Measurements from ENCODE around the gene ZNF384. TPM values are rescaled to one million over a fixed set of nuclear protein-coding genes. Genes with fewer than 3 reads are reported as not detected.
A peak's percentile ranks its signal among the peaks of the same experiment; 100 is the strongest.

The ZNF384 gene
- total and polyA plus RNA-seq, 5 donors from 2014 or later: 13.4 to 68.3 (median 19.8) TPM

DNA sequence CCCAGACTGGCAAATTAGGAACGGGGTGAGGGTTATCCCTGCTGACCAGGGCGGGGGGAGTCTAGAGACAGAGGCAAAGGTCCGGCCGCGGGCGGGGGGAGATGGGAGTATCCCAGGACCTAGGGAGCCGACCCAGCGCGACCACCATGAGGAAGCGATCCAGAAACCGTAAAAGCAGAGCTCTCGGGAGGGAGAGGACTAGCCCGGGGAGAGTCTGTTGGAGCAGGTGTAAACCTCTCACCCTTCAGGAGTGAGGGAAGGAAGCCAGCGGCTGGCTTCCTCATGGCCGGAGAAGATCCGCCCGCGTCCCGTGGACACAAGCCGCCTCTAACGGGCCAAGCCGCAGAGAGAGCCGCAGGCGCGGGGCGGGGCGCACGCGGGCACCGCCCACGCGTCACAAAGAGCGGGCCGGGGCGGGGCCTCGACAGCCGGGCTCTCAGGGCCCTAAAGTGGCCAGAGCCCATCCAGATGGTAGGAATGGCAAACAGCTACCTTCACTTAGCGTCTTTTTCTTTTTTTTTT, 42.0 kb downstream of the ZNF384 start, which contains the start of gene ACRBP:
Gene ACRBP, minus strand, starts transcription at position 350 of the 522 bp plus-strand sequence. Its CDS starts 66 bp downstream, at position 284.
- Mint-ChIP-seq H3K36me3 (peaks cover 38% of the 10 kb centered on the region), H3K9me3 (peaks cover 0 to 17% (median 3%) of the 10 kb centered on the region in 7 donors), H3K27ac (peak within 1 kb of the TSS in 2 of 3 donors; percentile 8 to 74), H3K4me3 (peak within 1 kb of the TSS in 3 of 4 donors; percentile 56 to 62 (median 57)), H3K4me1 (peaks cover 0 to 18% (median 4%) of the 10 kb centered on the region in 4 donors), H3K27me3 (no peaks in the 10 kb centered on the region)
- DNase-seq: peak in 2 of 3 donors; percentile 12 to 45
- Histone ChIP-seq H3K9me3 (ENCODE audit: control insufficient read depth in 2 of 2, low read length in 2 of 2) (peaks cover 12 to 14% of the 10 kb centered on the region in 2 experiments), H3K4me3 (ENCODE audit: low read depth, low read length) (no peak within 1 kb of the TSS), H3K36me3 (ENCODE audit: control insufficient read depth, insufficient read depth, low read length) (peaks cover 18% of the 10 kb centered on the region), H3K27ac (ENCODE audit: insufficient read depth, low read length, poor library complexity, severe bottlenecking) (no peak within 1 kb of the TSS), H3K27me3 (ENCODE audit: control insufficient read depth, insufficient read depth, low read length) (no peaks in the 10 kb centered on the region), H3K4me1 (ENCODE audit: control insufficient read depth, insufficient read depth, low read length, poor library complexity, severe bottlenecking) (peaks cover 8% of the 10 kb centered on the region)
- ATAC-seq (ENCODE audit: low read depth in 2 of 2): peak; percentile 55 to 56

DNA sequence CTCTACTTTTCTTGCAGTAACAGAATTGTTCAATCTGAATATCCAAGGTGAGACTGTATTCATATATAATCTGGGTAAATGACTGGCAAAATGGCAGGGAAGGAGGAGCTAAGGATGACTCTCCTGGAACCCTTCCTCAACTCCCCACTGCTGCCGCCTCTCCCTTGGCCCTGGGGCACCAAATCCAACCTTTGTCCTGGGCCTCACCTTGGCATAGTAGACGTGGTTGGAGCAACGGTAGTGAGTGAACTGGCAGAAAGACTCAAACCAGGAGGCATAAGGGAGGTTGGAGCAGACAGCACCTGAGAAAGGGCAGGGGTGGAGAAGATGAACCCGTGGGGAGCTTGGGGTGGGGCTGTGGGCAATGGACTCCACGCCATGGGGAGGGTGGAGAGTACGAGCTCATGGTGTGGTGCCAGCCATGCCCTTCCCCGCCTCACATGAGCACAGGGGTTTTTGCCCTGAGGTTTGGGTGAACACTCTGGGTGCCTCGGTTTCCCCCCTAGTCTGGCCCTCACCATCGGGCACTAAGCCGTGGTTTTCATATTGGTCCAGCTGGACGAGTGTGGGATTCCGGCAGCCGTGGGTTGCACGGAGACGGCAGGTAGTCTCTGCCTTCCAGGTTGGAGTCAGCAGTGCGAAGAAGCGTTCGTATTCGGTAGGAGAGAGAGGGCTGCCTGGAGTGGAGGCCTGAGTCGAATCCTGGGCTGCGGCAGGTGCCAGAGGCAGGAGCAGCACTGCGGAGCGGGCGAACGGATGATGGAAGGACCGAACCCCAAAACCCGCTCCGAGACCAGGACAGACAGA, 42.7 kb downstream of the ZNF384 start:
- Mint-ChIP-seq H3K9me3 (peaks cover 0 to 17% (median 3%) of the 10 kb centered on the region in 7 donors), H3K27ac (peak overlapping the region in 1 of 3 donors; percentile 8)
- no peak for ATAC-seq (ENCODE audit: low read depth in 2 of 2)

DNA sequence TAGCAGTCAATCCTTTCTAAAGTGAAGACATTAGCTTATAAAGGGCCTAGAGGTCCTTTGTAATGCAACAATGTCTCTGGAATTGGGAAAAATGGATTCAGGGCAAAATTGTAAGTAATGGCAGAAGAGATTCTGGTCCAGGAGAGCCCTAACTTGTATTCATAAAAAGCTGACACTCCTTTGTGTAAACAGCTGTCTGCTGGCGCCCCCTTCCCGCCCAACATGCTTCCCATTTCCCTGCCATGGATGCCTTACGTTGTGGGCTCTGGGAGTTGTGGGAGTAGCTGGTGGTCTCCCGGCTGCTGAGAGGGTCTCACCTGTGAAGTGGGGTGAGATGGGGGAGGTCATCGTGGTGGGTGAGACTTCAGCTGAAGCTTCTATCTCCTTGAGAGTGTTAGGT, 44.3 kb downstream of the ZNF384 start:
- peaks cover 0 to 17% (median 3%) of the 10 kb centered on the region in 7 donors for H3K9me3 Mint-ChIP-seq
- no peaks in the 10 kb centered on the region for H3K36me3 ChIP-seq (ENCODE audit: control insufficient read depth, insufficient read depth, low read length)
- peaks cover 12 to 14% of the 10 kb centered on the region in 2 experiments for H3K9me3 ChIP-seq (ENCODE audit: control insufficient read depth in 2 of 2, low read length in 2 of 2)
- no peaks in the 10 kb centered on the region for H3K27me3 Mint-ChIP-seq
- H3K27ac ChIP-seq (ENCODE audit: insufficient read depth, low read length, poor library complexity, severe bottlenecking): no peak overlapping the region
- DNase-seq (no peak), ATAC-seq (ENCODE audit: low read depth in 2 of 2) (no peak)
- no peak overlapping the region for H3K4me3 ChIP-seq (ENCODE audit: low read depth, low read length)
- peaks cover 0 to 17% (median 5%) of the 10 kb centered on the region in 4 donors for H3K4me1 Mint-ChIP-seq
- H3K27ac Mint-ChIP-seq: no peak overlapping the region
- no peak overlapping the region for H3K4me3 Mint-ChIP-seq
- no peaks in the 10 kb centered on the region for H3K27me3 ChIP-seq (ENCODE audit: control insufficient read depth, insufficient read depth, low read length)
- peaks cover 31% of the 10 kb centered on the region for H3K36me3 Mint-ChIP-seq
- H3K4me1 ChIP-seq (ENCODE audit: control insufficient read depth, insufficient read depth, low read length, poor library complexity, severe bottlenecking): peaks cover 8% of the 10 kb centered on the region

More for the DNA sequence above, 42.7 kb downstream of the ZNF384 start:
- Histone ChIP-seq H3K4me3 (ENCODE audit: low read depth, low read length) (no peak overlapping the region), H3K36me3 (ENCODE audit: control insufficient read depth, insufficient read depth, low read length) (peaks cover 15% of the 10 kb centered on the region), H3K27ac (ENCODE audit: insufficient read depth, low read length, poor library complexity, severe bottlenecking) (no peak overlapping the region), H3K27me3 (ENCODE audit: control insufficient read depth, insufficient read depth, low read length) (no peaks in the 10 kb centered on the region), H3K9me3 (ENCODE audit: control insufficient read depth in 2 of 2, low read length in 2 of 2) (peaks cover 12 to 14% of the 10 kb centered on the region in 2 experiments), H3K4me1 (ENCODE audit: control insufficient read depth, insufficient read depth, low read length, poor library complexity, severe bottlenecking) (peaks cover 8% of the 10 kb centered on the region)
- no peaks in the 10 kb centered on the region for H3K27me3 Mint-ChIP-seq
- peaks cover 0 to 17% (median 4%) of the 10 kb centered on the region in 4 donors for H3K4me1 Mint-ChIP-seq
- peaks cover 35% of the 10 kb centered on the region for H3K36me3 Mint-ChIP-seq
- peak overlapping the region in 3 of 4 donors; percentile 56 to 62 (median 57) for H3K4me3 Mint-ChIP-seq
- no peak for DNase-seq

DNA sequence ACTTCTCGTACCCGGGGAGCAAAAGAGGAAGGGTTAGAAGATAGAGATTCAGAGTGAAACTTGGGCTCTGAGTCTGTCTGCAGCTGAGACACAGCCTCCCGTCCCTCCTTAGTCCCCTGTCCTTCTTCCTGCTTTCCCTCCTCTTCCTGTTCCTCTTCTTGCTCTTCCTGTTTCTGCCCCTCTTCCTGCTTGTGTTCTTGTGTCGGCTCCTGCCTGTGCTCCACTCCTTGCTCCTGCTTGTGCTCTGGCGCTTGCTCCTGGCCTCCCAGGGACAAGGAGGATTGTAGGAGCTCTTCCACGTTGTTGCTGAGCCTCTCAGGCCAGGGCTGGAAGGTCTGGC, 44.9 kb downstream of the ZNF384 start:
- Mint-ChIP-seq H3K4me1 (peaks cover 0 to 17% (median 5%) of the 10 kb centered on the region in 4 donors), H3K9me3 (peaks cover 0 to 17% (median 3%) of the 10 kb centered on the region in 7 donors), H3K36me3 (peaks cover 31% of the 10 kb centered on the region), H3K4me3 (no peak overlapping the region), H3K27me3 (no peaks in the 10 kb centered on the region), H3K27ac (peak overlapping the region in 1 of 3 donors; percentile 43)
- ATAC-seq (ENCODE audit: low read depth in 2 of 2): no peak
- no peaks in the 10 kb centered on the region for H3K27me3 ChIP-seq (ENCODE audit: control insufficient read depth, insufficient read depth, low read length)
- peaks cover 12 to 14% of the 10 kb centered on the region in 2 experiments for H3K9me3 ChIP-seq (ENCODE audit: control insufficient read depth in 2 of 2, low read length in 2 of 2)
- no peak for DNase-seq
- H3K36me3 ChIP-seq (ENCODE audit: control insufficient read depth, insufficient read depth, low read length): no peaks in the 10 kb centered on the region
- H3K4me3 ChIP-seq (ENCODE audit: low read depth, low read length): no peak overlapping the region
- H3K27ac ChIP-seq (ENCODE audit: insufficient read depth, low read length, poor library complexity, severe bottlenecking): no peak overlapping the region
- H3K4me1 ChIP-seq (ENCODE audit: control insufficient read depth, insufficient read depth, low read length, poor library complexity, severe bottlenecking): peaks cover 8% of the 10 kb centered on the region

DNA sequence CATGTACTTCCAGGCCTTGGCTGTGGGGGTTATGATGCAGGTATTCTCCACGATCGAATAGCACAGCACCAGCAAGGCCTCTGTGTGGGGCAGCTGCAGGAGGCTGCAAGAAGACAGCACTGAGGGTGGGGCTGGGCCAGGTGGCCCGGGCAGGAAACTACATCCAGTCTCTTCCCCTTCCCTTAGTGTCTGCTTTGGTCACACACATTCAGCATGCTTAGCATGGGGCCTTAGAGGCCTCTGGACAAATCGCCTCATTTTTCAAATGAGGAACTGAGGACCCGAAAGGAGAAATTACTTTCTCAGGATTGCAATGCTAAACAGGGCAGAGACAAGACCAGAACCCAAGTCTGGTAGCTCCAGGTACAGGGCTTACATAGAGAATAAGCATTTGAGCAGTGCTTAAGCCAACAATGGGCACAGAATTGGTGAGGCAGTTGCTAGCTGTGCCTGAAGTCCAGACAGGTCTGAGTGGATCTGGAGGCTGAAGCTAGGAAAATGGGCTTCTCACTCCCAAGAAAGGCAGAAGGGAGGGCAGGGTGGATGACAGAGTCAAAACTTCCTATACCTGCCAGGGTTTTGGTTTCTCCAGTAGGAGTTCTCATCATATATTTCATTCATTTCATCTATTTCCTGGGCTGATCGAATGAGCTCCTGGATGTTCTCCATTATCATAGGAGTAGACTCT, 45.5 kb downstream of the ZNF384 start:
- no peak overlapping the region for H3K4me3 Mint-ChIP-seq
- no peak overlapping the region for H3K27ac ChIP-seq (ENCODE audit: insufficient read depth, low read length, poor library complexity, severe bottlenecking)
- H3K36me3 Mint-ChIP-seq: peaks cover 31% of the 10 kb centered on the region

DNA sequence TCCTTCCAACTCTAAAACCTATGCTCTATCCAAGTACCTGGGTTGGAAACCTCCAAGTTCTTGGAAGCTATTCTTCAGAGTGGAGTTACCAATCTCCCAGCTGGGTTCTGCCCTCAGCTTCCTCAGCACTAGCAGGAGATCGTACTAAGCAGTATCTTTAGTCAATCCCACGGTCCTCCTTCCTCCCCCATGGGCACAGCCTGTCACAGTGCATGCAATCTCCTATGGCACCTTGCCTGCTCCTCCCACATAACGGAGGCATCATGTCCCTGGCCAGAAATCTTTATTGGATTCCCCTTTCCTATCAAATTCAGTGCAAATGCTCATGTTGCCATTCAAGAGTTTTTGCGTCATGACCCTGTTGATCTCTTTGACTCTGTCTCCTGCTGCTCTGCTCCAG, 48.0 kb downstream of the ZNF384 start:
- no peaks in the 10 kb centered on the region for H3K27me3 ChIP-seq (ENCODE audit: control insufficient read depth, insufficient read depth, low read length)
- H3K4me1 ChIP-seq (ENCODE audit: control insufficient read depth, insufficient read depth, low read length, poor library complexity, severe bottlenecking): peaks cover 4% of the 10 kb centered on the region
- Mint-ChIP-seq H3K4me1 (peaks cover 4 to 12% (median 5%) of the 10 kb centered on the region in 4 donors), H3K4me3 (no peak overlapping the region), H3K9me3 (peaks cover 0 to 17% (median 3%) of the 10 kb centered on the region in 7 donors), H3K27me3 (peaks cover 2% of the 10 kb centered on the region), H3K36me3 (peaks cover 32% of the 10 kb centered on the region), H3K27ac (peak overlapping the region in 1 of 3 donors; percentile 45)
- H3K27ac ChIP-seq (ENCODE audit: insufficient read depth, low read length, poor library complexity, severe bottlenecking): no peak overlapping the region
- no peak overlapping the region for H3K4me3 ChIP-seq (ENCODE audit: low read depth, low read length)
- ATAC-seq (ENCODE audit: low read depth in 2 of 2) (no peak), DNase-seq (no peak)
- H3K36me3 ChIP-seq (ENCODE audit: control insufficient read depth, insufficient read depth, low read length): no peaks in the 10 kb centered on the region
- H3K9me3 ChIP-seq (ENCODE audit: control insufficient read depth in 2 of 2, low read length in 2 of 2): peaks cover 12 to 14% of the 10 kb centered on the region in 2 experiments

More for the DNA sequence above, 45.5 kb downstream of the ZNF384 start:
- Histone ChIP-seq H3K4me3 (ENCODE audit: low read depth, low read length) (no peak overlapping the region), H3K4me1 (ENCODE audit: control insufficient read depth, insufficient read depth, low read length, poor library complexity, severe bottlenecking) (peaks cover 8% of the 10 kb centered on the region), H3K36me3 (ENCODE audit: control insufficient read depth, insufficient read depth, low read length) (no peaks in the 10 kb centered on the region), H3K27me3 (ENCODE audit: control insufficient read depth, insufficient read depth, low read length) (no peaks in the 10 kb centered on the region), H3K9me3 (ENCODE audit: control insufficient read depth in 2 of 2, low read length in 2 of 2) (peaks cover 12 to 14% of the 10 kb centered on the region in 2 experiments)
- ATAC-seq (ENCODE audit: low read depth in 2 of 2): no peak
- DNase-seq: no peak
- Mint-ChIP-seq H3K27me3 (no peaks in the 10 kb centered on the region), H3K9me3 (peaks cover 0 to 17% (median 3%) of the 10 kb centered on the region in 7 donors), H3K4me1 (peaks cover 0 to 17% (median 5%) of the 10 kb centered on the region in 4 donors), H3K27ac (peak overlapping the region in 1 of 3 donors; percentile 4)

DNA sequence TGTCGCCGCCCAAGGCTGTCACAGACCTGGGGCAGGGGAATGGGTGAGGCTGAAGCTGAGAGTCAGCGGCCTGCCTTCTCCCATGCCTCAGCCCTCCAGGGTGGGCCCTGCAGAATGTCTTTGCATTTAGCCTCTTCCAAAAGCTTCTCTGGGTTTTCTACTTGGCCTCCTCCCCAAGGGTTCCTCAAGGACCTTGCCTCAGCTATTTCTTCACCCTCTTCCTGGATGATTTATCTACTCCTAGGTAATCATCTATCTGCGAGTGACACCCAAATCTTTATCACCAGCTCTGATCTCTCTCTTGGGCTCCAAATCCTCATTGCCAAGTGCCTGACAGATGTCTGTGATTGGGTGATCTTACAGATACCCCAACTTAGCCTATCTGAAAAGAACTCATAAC, 48.7 kb downstream of the ZNF384 start:
- peaks cover 4 to 18% (median 7%) of the 10 kb centered on the region in 4 donors for H3K4me1 Mint-ChIP-seq
- H3K4me1 ChIP-seq (ENCODE audit: control insufficient read depth, insufficient read depth, low read length, poor library complexity, severe bottlenecking): peaks cover 10% of the 10 kb centered on the region

More for the DNA sequence above, 48.7 kb downstream of the ZNF384 start:
- Mint-ChIP-seq H3K27me3 (peaks cover 4% of the 10 kb centered on the region), H3K4me3 (peak overlapping the region in 1 of 4 donors; percentile 37), H3K9me3 (peaks cover 0 to 17% (median 3%) of the 10 kb centered on the region in 7 donors), H3K36me3 (peaks cover 32% of the 10 kb centered on the region), H3K27ac (peak overlapping the region in 1 of 3 donors; percentile 45)
- Histone ChIP-seq H3K9me3 (ENCODE audit: control insufficient read depth in 2 of 2, low read length in 2 of 2) (peaks cover 12 to 14% of the 10 kb centered on the region in 2 experiments), H3K27me3 (ENCODE audit: control insufficient read depth, insufficient read depth, low read length) (no peaks in the 10 kb centered on the region), H3K36me3 (ENCODE audit: control insufficient read depth, insufficient read depth, low read length) (no peaks in the 10 kb centered on the region), H3K27ac (ENCODE audit: insufficient read depth, low read length, poor library complexity, severe bottlenecking) (no peak overlapping the region), H3K4me3 (ENCODE audit: low read depth, low read length) (no peak overlapping the region)
- no peak for ATAC-seq (ENCODE audit: low read depth in 2 of 2)
- no peak for DNase-seq
